ENCODE data around the gene PCSK2. TPM values are rescaled to one million over a fixed set of nuclear protein-coding genes. Genes with fewer than 3 reads are reported as not detected.

PCSK2 gene
- total and polyA plus RNA-seq, 4 donors: 0.08 to 0.14 (median 0.09) TPM; not detected in 1

DNA sequence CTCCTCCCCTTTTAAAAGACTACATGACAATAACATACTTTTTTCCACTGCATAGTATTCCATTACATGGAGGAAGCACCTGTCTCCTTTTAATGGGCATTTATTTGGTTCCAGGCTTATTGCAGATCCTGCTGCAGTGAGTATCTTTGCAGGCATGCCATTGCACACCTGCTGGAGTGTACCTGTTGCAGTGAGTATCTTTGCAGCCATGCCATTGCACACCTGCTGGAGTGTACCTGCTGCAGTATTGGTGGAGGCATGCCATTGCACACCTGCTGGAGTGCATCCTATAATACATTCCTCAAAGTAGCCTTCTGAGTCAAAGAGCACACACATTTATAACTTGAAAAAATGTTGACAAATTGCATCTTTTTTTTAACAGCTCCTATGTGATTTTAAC is 302.7 kb downstream of the PCSK2 start:
- H3K27ac ChIP-seq (ENCODE audit: low read depth in 1 of 2, low read length in 2 of 2): no peak overlapping the region
- DNase-seq (ENCODE audit: low spot score): no peak
- H3K27me3 ChIP-seq (ENCODE audit: control insufficient read depth in 4 of 4, insufficient read depth in 4 of 4, low read length in 3 of 4): no peaks in the 10 kb centered on the region
- TF ChIP-seq FOXA1 (IDR thresholded peaks at IDR 0.05) (no peak), SP1 (IDR thresholded peaks at IDR 0.05) (no peak), RXRA (IDR thresholded peaks at IDR 0.05) (no peak), YY1 (IDR thresholded peaks at IDR 0.05) (no peak), NR2F2 (IDR thresholded peaks at IDR 0.05) (no peak), RAD21 (IDR thresholded peaks at IDR 0.05) (no peak), JUND (IDR thresholded peaks at IDR 0.05) (no peak), HNF4G (IDR thresholded peaks at IDR 0.05) (no peak), HNF4A (conservative IDR thresholded peaks at IDR 0.05) (no peak), EGR1 (IDR thresholded peaks at IDR 0.05; ENCODE audit: low read depth in 2 of 2) (no peak), FOXA2 (IDR thresholded peaks at IDR 0.05) (no peak), TAF1 (conservative IDR thresholded peaks at IDR 0.05) (no peak), GABPA (IDR thresholded peaks at IDR 0.05 in 1 of 2, conservative IDR thresholded peaks at IDR 0.05 in 1 of 2) (no peak)
- TF ChIP-seq, protein P1, sequence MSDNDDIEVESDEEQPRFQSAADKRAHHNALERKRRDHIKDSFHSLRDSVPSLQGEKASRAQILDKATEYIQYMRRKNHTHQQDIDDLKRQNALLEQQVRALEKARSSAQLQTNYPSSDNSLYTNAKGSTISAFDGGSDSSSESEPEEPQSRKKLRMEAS (IDR thresholded peaks at IDR 0.05): no peak
- TF ChIP-seq, protein P2, sequence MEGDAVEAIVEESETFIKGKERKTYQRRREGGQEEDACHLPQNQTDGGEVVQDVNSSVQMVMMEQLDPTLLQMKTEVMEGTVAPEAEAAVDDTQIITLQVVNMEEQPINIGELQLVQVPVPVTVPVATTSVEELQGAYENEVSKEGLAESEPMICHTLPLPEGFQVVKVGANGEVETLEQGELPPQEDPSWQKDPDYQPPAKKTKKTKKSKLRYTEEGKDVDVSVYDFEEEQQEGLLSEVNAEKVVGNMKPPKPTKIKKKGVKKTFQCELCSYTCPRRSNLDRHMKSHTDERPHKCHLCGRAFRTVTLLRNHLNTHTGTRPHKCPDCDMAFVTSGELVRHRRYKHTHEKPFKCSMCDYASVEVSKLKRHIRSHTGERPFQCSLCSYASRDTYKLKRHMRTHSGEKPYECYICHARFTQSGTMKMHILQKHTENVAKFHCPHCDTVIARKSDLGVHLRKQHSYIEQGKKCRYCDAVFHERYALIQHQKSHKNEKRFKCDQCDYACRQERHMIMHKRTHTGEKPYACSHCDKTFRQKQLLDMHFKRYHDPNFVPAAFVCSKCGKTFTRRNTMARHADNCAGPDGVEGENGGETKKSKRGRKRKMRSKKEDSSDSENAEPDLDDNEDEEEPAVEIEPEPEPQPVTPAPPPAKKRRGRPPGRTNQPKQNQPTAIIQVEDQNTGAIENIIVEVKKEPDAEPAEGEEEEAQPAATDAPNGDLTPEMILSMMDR (IDR thresholded peaks at IDR 0.05; ENCODE audit: low read depth, low read length, missing input control): no peak
- TF ChIP-seq, protein P3, sequence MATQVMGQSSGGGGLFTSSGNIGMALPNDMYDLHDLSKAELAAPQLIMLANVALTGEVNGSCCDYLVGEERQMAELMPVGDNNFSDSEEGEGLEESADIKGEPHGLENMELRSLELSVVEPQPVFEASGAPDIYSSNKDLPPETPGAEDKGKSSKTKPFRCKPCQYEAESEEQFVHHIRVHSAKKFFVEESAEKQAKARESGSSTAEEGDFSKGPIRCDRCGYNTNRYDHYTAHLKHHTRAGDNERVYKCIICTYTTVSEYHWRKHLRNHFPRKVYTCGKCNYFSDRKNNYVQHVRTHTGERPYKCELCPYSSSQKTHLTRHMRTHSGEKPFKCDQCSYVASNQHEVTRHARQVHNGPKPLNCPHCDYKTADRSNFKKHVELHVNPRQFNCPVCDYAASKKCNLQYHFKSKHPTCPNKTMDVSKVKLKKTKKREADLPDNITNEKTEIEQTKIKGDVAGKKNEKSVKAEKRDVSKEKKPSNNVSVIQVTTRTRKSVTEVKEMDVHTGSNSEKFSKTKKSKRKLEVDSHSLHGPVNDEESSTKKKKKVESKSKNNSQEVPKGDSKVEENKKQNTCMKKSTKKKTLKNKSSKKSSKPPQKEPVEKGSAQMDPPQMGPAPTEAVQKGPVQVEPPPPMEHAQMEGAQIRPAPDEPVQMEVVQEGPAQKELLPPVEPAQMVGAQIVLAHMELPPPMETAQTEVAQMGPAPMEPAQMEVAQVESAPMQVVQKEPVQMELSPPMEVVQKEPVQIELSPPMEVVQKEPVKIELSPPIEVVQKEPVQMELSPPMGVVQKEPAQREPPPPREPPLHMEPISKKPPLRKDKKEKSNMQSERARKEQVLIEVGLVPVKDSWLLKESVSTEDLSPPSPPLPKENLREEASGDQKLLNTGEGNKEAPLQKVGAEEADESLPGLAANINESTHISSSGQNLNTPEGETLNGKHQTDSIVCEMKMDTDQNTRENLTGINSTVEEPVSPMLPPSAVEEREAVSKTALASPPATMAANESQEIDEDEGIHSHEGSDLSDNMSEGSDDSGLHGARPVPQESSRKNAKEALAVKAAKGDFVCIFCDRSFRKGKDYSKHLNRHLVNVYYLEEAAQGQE (IDR thresholded peaks at IDR 0.05): no peak
- TF ChIP-seq, protein P4, sequence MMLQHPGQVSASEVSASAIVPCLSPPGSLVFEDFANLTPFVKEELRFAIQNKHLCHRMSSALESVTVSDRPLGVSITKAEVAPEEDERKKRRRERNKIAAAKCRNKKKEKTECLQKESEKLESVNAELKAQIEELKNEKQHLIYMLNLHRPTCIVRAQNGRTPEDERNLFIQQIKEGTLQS (IDR thresholded peaks at IDR 0.05): no peak
- TF ChIP-seq, protein P5, sequence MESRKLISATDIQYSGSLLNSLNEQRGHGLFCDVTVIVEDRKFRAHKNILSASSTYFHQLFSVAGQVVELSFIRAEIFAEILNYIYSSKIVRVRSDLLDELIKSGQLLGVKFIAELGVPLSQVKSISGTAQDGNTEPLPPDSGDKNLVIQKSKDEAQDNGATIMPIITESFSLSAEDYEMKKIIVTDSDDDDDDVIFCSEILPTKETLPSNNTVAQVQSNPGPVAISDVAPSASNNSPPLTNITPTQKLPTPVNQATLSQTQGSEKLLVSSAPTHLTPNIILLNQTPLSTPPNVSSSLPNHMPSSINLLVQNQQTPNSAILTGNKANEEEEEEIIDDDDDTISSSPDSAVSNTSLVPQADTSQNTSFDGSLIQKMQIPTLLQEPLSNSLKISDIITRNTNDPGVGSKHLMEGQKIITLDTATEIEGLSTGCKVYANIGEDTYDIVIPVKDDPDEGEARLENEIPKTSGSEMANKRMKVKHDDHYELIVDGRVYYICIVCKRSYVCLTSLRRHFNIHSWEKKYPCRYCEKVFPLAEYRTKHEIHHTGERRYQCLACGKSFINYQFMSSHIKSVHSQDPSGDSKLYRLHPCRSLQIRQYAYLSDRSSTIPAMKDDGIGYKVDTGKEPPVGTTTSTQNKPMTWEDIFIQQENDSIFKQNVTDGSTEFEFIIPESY (IDR thresholded peaks at IDR 0.05): no peak
- no peak overlapping the region for H3K9ac ChIP-seq (ENCODE audit: low read depth in 1 of 2, low read length in 2 of 2)
- peaks cover 0 to 8% (median 6%) of the 10 kb centered on the region in 4 donors for H3K4me1 ChIP-seq (ENCODE audit: control insufficient read depth in 4 of 4, insufficient read depth in 4 of 4, low read length in 3 of 4)
- no peak overlapping the region for H3K4me3 ChIP-seq (ENCODE audit: low read depth in 1 of 3, low read length in 3 of 3)
- H3K36me3 ChIP-seq (ENCODE audit: control insufficient read depth in 4 of 4, insufficient read depth in 3 of 4, low read depth in 1 of 4, low read length in 3 of 4): no peaks in the 10 kb centered on the region
- no peaks in the 10 kb centered on the region for H3K9me3 ChIP-seq (ENCODE audit: control insufficient read depth in 4 of 4, low read length in 3 of 4)

Data from liver (tissue), 9 donors.